Heart right ventricle (tissue), 16 donors: ENCODE measurements around the gene PIK3C3. TPM values are rescaled to one million over a fixed set of nuclear protein-coding genes. Genes with fewer than 3 reads are reported as not detected.

Experiments used
- ATAC-seq, 8 donors: fragments of 200-7000 bp; cut with Tn5 transposase; one replicate each; pipeline ENCODE4 v1.9.1; 2020; ENCODE audit warnings: mild to moderate bottlenecking in 8 of 8, moderate library complexity in 8 of 8, moderate number of reproducible peaks in 1 of 8
- DNase-seq, 2 donors: peaks; one replicate each; pipeline ENCODE4 v3.0.0-alpha.2; 2020
- H3K27ac ChIP-seq, 10 donors: fragments of 200-600 bp; sonication (generic) in 2 of 10; one replicate each; pipeline versions ENCODE4 v1.5.0 to v1.8.0; 2020 to 2022; ENCODE audit warnings: mild to moderate bottlenecking in 3 of 10
- H3K27me3 ChIP-seq, 7 donors: fragments of 200-600 bp; one replicate each; pipeline ENCODE4 v1.8.0; 2021 to 2022; ENCODE audit warnings: mild to moderate bottlenecking in 2 of 7
- H3K36me3 ChIP-seq, 9 donors: fragments of 200-600 bp; sonication (generic) in 1 of 9; one replicate each; pipeline versions ENCODE4 v1.5.0 to v1.8.0; 2020 to 2022; ENCODE audit warnings: mild to moderate bottlenecking in 2 of 9
- H3K4me1 ChIP-seq, 9 donors: fragments of 200-600 bp; sonication (generic) in 1 of 9; one replicate each; pipeline versions ENCODE4 v1.5.0 to v1.8.0; 2020 to 2022; ENCODE audit warnings: mild to moderate bottlenecking in 4 of 9
- H3K4me3 ChIP-seq, 10 donors: fragments of 200-600 bp; sonication (generic) in 2 of 10; one replicate each; pipeline versions ENCODE4 v1.5.0 to v1.8.0; 2020 to 2022; ENCODE audit warnings: mild to moderate bottlenecking in 7 of 10, moderate library complexity in 2 of 10
- H3K9me3 ChIP-seq, 11 donors: fragments of 200-600 bp in 10 of 11; sonication (generic) in 2 of 11; one replicate each; pipeline versions ENCODE4 v1.5.0 to v1.8.0; 2013 to 2022; ENCODE audit warnings: mild to moderate bottlenecking in 2 of 11, control low read depth in 1 of 11, moderate library complexity in 1 of 11
- CTCF ChIP-seq, 9 donors: fragments of 200-600 bp; sonication (generic) in 2 of 9; IDR thresholded peaks; one replicate each; pipeline versions ENCODE4 v1.5.0 to v1.8.0; 2021 to 2022; ENCODE audit warnings: antibody characterized with exemption in 9 of 9, mild to moderate bottlenecking in 5 of 9, moderate library complexity in 1 of 9
- WGBS, 2 donors: extraction: QIAGEN DNeasy Blood & Tissue Kit; methylation state at CpG; one replicate each; pipeline ENCODE4 v1.1.7; 2013; ENCODE audit warnings: inconsistent platforms in 1 of 2; 5-methylcytosine and 5-hydroxymethylcytosine counted together
- intact Hi-C, 10 donors: fragments of 100-400 bp; cut with DNase I; formaldehyde crosslinking; loops; one replicate each; pipeline versions ENCODE4 v1.11.1 to v1.14.2; 2022
- polyA plus RNA-seq, 2 donors: library from polyadenylated mRNA; stranded (reverse); fragments of 200-250 nt; gene quantifications; one replicate each; pipeline ENCODE4 v1.2.3, GENCODE V29; 2013
- total RNA-seq, 10 donors: library from RNA; stranded (reverse); fragmentation: NEBNext Ultra II Directional in 3 of 10; extraction: Animal tissue kit (Norgen Biotek cat#: 25700) in 3 of 10; gene quantifications; one replicate each; pipeline versions ENCODE4 v1.2.1 to v1.2.4, GENCODE V29; 2021 to 2023
- donor health status: Arrhythmogenic right ventricular cardiomyopathy.
- donor health status: ischemic (EF 13 %, LVEDD 7.1; RV severe dilation, severe dysfunction).
- donor health status: healthy with polysubstance abuse.
- donor health status: DM: no; HTN: yes; CAD: no.
- donor health status: DM: no; HTN: no; CAD: no.
- donor health status: ischemic (EF 25% LVEDD 6.9; RV normal size, moderate dysfunction).
- donor health status: ischemic (EF 25% LVEDD 5.7; RV mildly dilated, moderate dysfunction).
- donor health status: healthy.
- donor health status: DM: yes; HTN: yes; CAD: no.
- donor health status: Ischemic cardiomyopathy.
- donor health status: ischemic (EF 35%, LVEDD 5.7; RV mildly dilated, moderate dysfunction).
- donor health status: nonischemic (EF 11% LVEDD 7.7; RV severe dilation, severe dysfunction).
- donor health status: DM: yes; HTN: yes; CAD: no.
- donor health status: PGD.
- donor health status: ischemic (EF 29% LVEDD 5.4; RV normal size, mild dysfunction).
- donor health status: nonischemic (EF 23%, LVEDD 6.1; RV moderate dilation, normal function).

PIK3C3 gene
- total and polyA plus RNA-seq, 12 donors: 20.8 to 41.4 (median 30.9) TPM

GRCh38 chr18:42051411-42051810 lies 96.4 kb downstream of the PIK3C3 start:
- no peak for DNase-seq
- Histone ChIP-seq H3K36me3 (peaks cover 0 to 71% (median 10%) of the 10 kb centered on the region in 9 donors), H3K27me3 (no peaks in the 10 kb centered on the region), H3K9me3 (no peaks in the 10 kb centered on the region), H3K4me1 (peaks cover 0 to 18% (median 0%) of the 10 kb centered on the region in 9 donors), H3K27ac (no peak overlapping the region), H3K4me3 (no peak overlapping the region)
- intact Hi-C loops: loop anchor here in 6 of 10 donors (5.0 to 10.0 kb wide), 5 partner anchors 57 to 1516 kb away; no protein-coding TSS in a partner anchor
- no peak for ATAC-seq
- TF ChIP-seq CTCF (IDR thresholded peaks at IDR 0.05): no peak

- H3K9me3 ChIP-seq: no peaks in the 10 kb centered on the region
- no peaks in the 10 kb centered on the region for H3K27me3 ChIP-seq
- ATAC-seq: no peak
- H3K4me3 ChIP-seq: no peak overlapping the region
- no peak overlapping the region for H3K27ac ChIP-seq
- peaks cover 0 to 18% (median 0%) of the 10 kb centered on the region in 9 donors for H3K4me1 ChIP-seq
- H3K36me3 ChIP-seq: peaks cover 0 to 65% (median 10%) of the 10 kb centered on the region in 9 donors
- DNase-seq: no peak
- 65 to 78% methylated on average over 3 of the region's 3 CpGs for WGBS, 2 donors
- intact Hi-C loops: loop anchor here in 6 of 10 donors (5.0 to 10.0 kb wide), 5 partner anchors 57 to 1515 kb away; no protein-coding TSS in a partner anchor
- TF ChIP-seq CTCF (IDR thresholded peaks at IDR 0.05): peak in 5 of 9 donors; percentile 28 to 50 (median 42)
Measured at GRCh38 chr18:42052122-42052708, 97.2 kb downstream of the PIK3C3 start.

GRCh38 chr18:42053188-42053781 lies 98.3 kb downstream of the PIK3C3 start:
- peak; percentile 24 to 45 for DNase-seq
- WGBS, 2 donors: 9 to 23% methylated on average over 5 of the region's 5 CpGs
- peak; percentile 64 to 90 (median 86) for TF ChIP-seq CTCF (IDR thresholded peaks at IDR 0.05)

GRCh38 chr18:42064109-42064508 lies 109.1 kb downstream of the PIK3C3 start:
- peaks cover 0 to 82% (median 13%) of the 10 kb centered on the region in 9 donors for H3K36me3 ChIP-seq
- H3K9me3 ChIP-seq: no peaks in the 10 kb centered on the region
- ATAC-seq: no peak
- no peak overlapping the region for H3K27ac ChIP-seq
- intact Hi-C loops: no loop called here
- no peak overlapping the region for H3K4me3 ChIP-seq
- TF ChIP-seq CTCF (IDR thresholded peaks at IDR 0.05): no peak
- H3K27me3 ChIP-seq: no peaks in the 10 kb centered on the region
- H3K4me1 ChIP-seq: no peaks in the 10 kb centered on the region
- no peak for DNase-seq

More at GRCh38 chr18:42053188-42053781, 98.3 kb downstream of the PIK3C3 start:
- H3K4me3 ChIP-seq: peak overlapping the region in 1 of 10 donors; percentile 0
- no peaks in the 10 kb centered on the region for H3K27me3 ChIP-seq
- H3K9me3 ChIP-seq: no peaks in the 10 kb centered on the region
- H3K27ac ChIP-seq: no peak overlapping the region
- peaks cover 0 to 11% (median 0%) of the 10 kb centered on the region in 9 donors for H3K4me1 ChIP-seq
- peaks cover 0 to 65% (median 18%) of the 10 kb centered on the region in 9 donors for H3K36me3 ChIP-seq
- peak in 5 of 8 donors; percentile 60 to 72 (median 64) for ATAC-seq
- intact Hi-C loops: loop anchor here in 6 of 10 donors (5.0 to 10.0 kb wide), 5 partner anchors 58 to 1514 kb away; no protein-coding TSS in a partner anchor
